Measurements from ENCODE around the gene NFAT5. TPM values are rescaled to one million over a fixed set of nuclear protein-coding genes. Genes with fewer than 3 reads are reported as not detected.

NFAT5 gene
- total and polyA plus RNA-seq, 2 donors from 2014 or later = 1.9 to 83.7 TPM

GRCh38 chr16:69553332-69553731 is 12.4 kb upstream of the NFAT5 start:
- no peaks in the 10 kb centered on the region for H3K9me3 ChIP-seq (ENCODE audit: control insufficient read depth in 2 of 3, insufficient read depth in 1 of 3, low read length in 3 of 3)
- no peak for FAIRE-seq
- no peaks in the 10 kb centered on the region for H3K27me3 ChIP-seq (ENCODE audit: control insufficient read depth, insufficient read depth, low read length)
- no peaks in the 10 kb centered on the region for H3K36me3 ChIP-seq (ENCODE audit: control insufficient read depth in 2 of 3, insufficient read depth in 3 of 3, low read length in 3 of 3)
- intact Hi-C loops (cut with DNase I) = no loop called here
- H3K9ac ChIP-seq (ENCODE audit: low read length in 3 of 3) = no peak overlapping the region
- H3K4me1 ChIP-seq (ENCODE audit: control insufficient read depth in 2 of 3, insufficient read depth in 2 of 3, low read depth in 1 of 3, low read length in 3 of 3) = no peaks in the 10 kb centered on the region
- H3K4me3 ChIP-seq (ENCODE audit: low read length in 3 of 3) = no peak overlapping the region
- TF ChIP-seq CTCF (IDR thresholded peaks at IDR 0.05; ENCODE audit: borderline replicate concordance, extremely low read depth, insufficient read depth) = no peak
- H3K27ac ChIP-seq (ENCODE audit: low read depth in 2 of 2, low read length in 2 of 2) = no peak overlapping the region
- peak in 1 of 5 donors; percentile 20 for DNase-seq

- DNase-seq = no peak
- TF ChIP-seq CTCF (IDR thresholded peaks at IDR 0.05; ENCODE audit: borderline replicate concordance, extremely low read depth, insufficient read depth) = no peak
- Histone ChIP-seq H3K9me3 (ENCODE audit: control insufficient read depth in 2 of 3, insufficient read depth in 1 of 3, low read length in 3 of 3) (no peaks in the 10 kb centered on the region), H3K4me1 (ENCODE audit: control insufficient read depth in 2 of 3, insufficient read depth in 2 of 3, low read depth in 1 of 3, low read length in 3 of 3) (no peaks in the 10 kb centered on the region), H3K27ac (ENCODE audit: low read depth in 2 of 2, low read length in 2 of 2) (no peak overlapping the region), H3K4me3 (ENCODE audit: low read length in 3 of 3) (no peak overlapping the region), H3K9ac (ENCODE audit: low read length in 3 of 3) (no peak overlapping the region), H3K36me3 (ENCODE audit: control insufficient read depth in 2 of 3, insufficient read depth in 3 of 3, low read length in 3 of 3) (no peaks in the 10 kb centered on the region), H3K27me3 (ENCODE audit: control insufficient read depth, insufficient read depth, low read length) (no peaks in the 10 kb centered on the region)
- intact Hi-C loops (cut with DNase I) = no loop called here
- no peak for FAIRE-seq
These were observed 11.3 kb upstream of the NFAT5 start for GRCh38 chr16:69554495-69554894.

- Histone ChIP-seq H3K27me3 (ENCODE audit: control insufficient read depth, insufficient read depth, low read length) (no peaks in the 10 kb centered on the region), H3K4me3 (ENCODE audit: low read length in 3 of 3) (no peak overlapping the region), H3K27ac (ENCODE audit: low read depth in 2 of 2, low read length in 2 of 2) (no peak overlapping the region), H3K36me3 (ENCODE audit: control insufficient read depth in 2 of 3, insufficient read depth in 3 of 3, low read length in 3 of 3) (no peaks in the 10 kb centered on the region), H3K4me1 (ENCODE audit: control insufficient read depth in 2 of 3, insufficient read depth in 2 of 3, low read depth in 1 of 3, low read length in 3 of 3) (no peaks in the 10 kb centered on the region), H3K9ac (ENCODE audit: low read length in 3 of 3) (no peak overlapping the region), H3K9me3 (ENCODE audit: control insufficient read depth in 2 of 3, insufficient read depth in 1 of 3, low read length in 3 of 3) (no peaks in the 10 kb centered on the region)
- DNase-seq (no peak), FAIRE-seq (no peak)
- intact Hi-C loops (cut with DNase I) = no loop called here
- no peak for TF ChIP-seq CTCF (IDR thresholded peaks at IDR 0.05; ENCODE audit: borderline replicate concordance, extremely low read depth, insufficient read depth)
These were observed 10.3 kb upstream of the NFAT5 start for GRCh38 chr16:69555437-69555836.

GRCh38 chr16:69555867-69556266 is 9.9 kb upstream of the NFAT5 start:
- Histone ChIP-seq H3K4me3 (ENCODE audit: low read length in 3 of 3) (no peak overlapping the region), H3K27me3 (ENCODE audit: control insufficient read depth, insufficient read depth, low read length) (no peaks in the 10 kb centered on the region), H3K9me3 (ENCODE audit: control insufficient read depth in 2 of 3, insufficient read depth in 1 of 3, low read length in 3 of 3) (no peaks in the 10 kb centered on the region), H3K4me1 (ENCODE audit: control insufficient read depth in 2 of 3, insufficient read depth in 2 of 3, low read depth in 1 of 3, low read length in 3 of 3) (no peaks in the 10 kb centered on the region), H3K9ac (ENCODE audit: low read length in 3 of 3) (no peak overlapping the region), H3K27ac (ENCODE audit: low read depth in 2 of 2, low read length in 2 of 2) (no peak overlapping the region), H3K36me3 (ENCODE audit: control insufficient read depth in 2 of 3, insufficient read depth in 3 of 3, low read length in 3 of 3) (no peaks in the 10 kb centered on the region)
- no peak for FAIRE-seq
- DNase-seq = no peak
- intact Hi-C loops (cut with DNase I) = no loop called here
- no peak for TF ChIP-seq CTCF (IDR thresholded peaks at IDR 0.05; ENCODE audit: borderline replicate concordance, extremely low read depth, insufficient read depth)

All from kidney (tissue), 14 donors.